ENCODE measurements around the gene TMEM214. TPM values are rescaled to one million over a fixed set of nuclear protein-coding genes. Genes with fewer than 3 reads are reported as not detected.

Gene TMEM214, protein sequence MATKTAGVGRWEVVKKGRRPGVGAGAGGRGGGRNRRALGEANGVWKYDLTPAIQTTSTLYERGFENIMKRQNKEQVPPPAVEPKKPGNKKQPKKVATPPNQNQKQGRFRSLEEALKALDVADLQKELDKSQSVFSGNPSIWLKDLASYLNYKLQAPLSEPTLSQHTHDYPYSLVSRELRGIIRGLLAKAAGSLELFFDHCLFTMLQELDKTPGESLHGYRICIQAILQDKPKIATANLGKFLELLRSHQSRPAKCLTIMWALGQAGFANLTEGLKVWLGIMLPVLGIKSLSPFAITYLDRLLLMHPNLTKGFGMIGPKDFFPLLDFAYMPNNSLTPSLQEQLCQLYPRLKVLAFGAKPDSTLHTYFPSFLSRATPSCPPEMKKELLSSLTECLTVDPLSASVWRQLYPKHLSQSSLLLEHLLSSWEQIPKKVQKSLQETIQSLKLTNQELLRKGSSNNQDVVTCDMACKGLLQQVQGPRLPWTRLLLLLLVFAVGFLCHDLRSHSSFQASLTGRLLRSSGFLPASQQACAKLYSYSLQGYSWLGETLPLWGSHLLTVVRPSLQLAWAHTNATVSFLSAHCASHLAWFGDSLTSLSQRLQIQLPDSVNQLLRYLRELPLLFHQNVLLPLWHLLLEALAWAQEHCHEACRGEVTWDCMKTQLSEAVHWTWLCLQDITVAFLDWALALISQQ
- 10 to 100 TPM; 56.9 to 71.4 (median 62.4) TPM for polyA plus RNA-seq (ENCODE audit: insufficient read length in 4 of 4)

DNA sequence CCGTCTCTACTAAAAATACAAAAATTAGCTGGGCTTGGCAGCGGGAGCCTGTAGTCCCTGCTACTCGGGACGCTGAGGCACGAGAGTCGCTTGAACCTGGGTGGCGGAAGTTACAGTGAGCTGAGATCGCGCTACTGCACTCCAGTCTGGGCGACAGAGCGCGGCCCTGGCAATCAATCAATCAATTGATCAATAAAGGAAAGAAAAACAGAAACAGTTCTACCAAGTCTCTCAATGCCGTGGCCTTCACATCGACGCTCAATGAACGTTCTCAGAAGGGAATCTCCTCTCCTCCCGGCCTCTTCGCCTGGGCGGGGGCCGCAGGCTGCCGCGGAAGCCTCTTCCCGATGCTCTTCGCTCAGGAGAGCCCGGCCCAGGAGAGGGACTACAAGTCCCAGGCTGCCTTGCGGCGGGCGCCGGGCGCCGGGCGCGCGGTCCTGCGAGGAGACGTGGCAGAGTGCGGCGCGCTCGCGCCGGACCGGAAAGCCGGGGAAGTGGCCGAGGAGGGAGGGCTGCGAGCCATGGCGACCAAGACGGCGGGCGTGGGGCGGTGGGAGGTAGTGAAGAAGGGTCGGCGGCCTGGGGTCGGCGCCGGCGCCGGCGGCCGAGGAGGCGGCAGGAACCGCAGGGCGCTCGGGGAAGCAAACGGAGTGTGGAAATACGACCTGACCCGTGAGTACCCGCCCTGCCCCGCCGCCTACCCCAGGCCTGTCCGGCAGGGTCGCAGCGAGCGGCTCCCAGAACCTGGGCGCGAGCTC is at the start of gene TMEM214:
Gene TMEM214 (plus strand): TSS at position 471 of the 758 bp plus-strand sequence. CDS start 51 bp downstream, at position 522.
- peak; percentile 71 to 74 (median 72) for DNase-seq (ENCODE audit: low read depth in 4 of 4, low spot score in 3 of 4)

- DNase-seq (ENCODE audit: low read depth in 4 of 4, low spot score in 3 of 4), result no peak
Observed at GRCh38 chr2:26983746-26984145, 49.0 kb upstream of the TMEM214 start.

GRCh38 chr2:26985807-26986206 is 47.0 kb upstream of the TMEM214 start:
- DNase-seq (ENCODE audit: low read depth in 4 of 4, low spot score in 3 of 4), result no peak

DNA sequence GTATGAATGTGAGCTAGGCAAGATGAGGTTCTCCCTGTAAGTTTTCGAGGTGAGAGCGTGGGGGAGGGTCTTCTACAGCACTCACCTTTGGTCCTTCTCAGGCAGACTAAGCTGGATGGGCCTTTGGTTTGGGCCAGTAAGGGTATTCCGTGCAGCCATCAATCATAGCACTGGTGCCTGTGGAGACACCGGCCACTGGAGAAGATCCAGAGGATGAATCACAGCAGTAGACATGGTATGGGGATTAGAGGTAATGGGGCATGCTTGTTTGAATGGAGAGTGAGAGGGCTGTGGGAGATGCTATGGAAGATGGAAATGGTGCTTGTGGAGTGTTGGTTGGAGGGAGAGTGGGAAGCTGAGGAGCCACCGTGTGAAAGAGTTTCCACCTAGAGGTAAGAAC is 46.2 kb upstream of the TMEM214 start:
- DNase-seq (ENCODE audit: low read depth in 4 of 4, low spot score in 3 of 4), result no peak

- no peak for DNase-seq (ENCODE audit: low read depth in 4 of 4, low spot score in 3 of 4)
Observed at GRCh38 chr2:26988058-26988860, 44.5 kb upstream of the TMEM214 start.

- no peak for DNase-seq (ENCODE audit: low read depth in 4 of 4, low spot score in 3 of 4)
Observed at GRCh38 chr2:26989156-26989555, 43.6 kb upstream of the TMEM214 start.

GRCh38 chr2:26991717-26992116 is 41.0 kb upstream of the TMEM214 start:
- no peak for DNase-seq (ENCODE audit: low read depth in 4 of 4, low spot score in 3 of 4)

DNA sequence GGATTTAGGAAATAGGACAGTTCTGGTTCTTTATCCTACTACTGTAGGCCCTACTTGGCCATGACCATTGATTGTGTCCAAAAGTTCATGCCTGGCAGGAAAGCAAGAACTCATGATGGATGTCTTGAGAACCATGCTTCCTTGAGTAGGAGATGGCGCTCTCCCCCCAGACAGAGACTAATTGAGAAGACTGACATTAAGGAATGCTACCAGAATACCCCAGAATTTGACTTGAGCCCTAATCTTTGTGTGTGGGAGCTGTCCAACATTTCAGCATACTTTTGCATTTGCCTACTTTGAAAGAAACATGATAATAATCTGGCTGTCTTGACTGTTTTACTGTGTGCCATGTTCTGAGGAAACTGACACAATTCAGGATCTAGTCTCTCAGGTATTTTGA is 39.0 kb upstream of the TMEM214 start:
- no peak for DNase-seq (ENCODE audit: low read depth in 4 of 4, low spot score in 3 of 4)

DNA sequence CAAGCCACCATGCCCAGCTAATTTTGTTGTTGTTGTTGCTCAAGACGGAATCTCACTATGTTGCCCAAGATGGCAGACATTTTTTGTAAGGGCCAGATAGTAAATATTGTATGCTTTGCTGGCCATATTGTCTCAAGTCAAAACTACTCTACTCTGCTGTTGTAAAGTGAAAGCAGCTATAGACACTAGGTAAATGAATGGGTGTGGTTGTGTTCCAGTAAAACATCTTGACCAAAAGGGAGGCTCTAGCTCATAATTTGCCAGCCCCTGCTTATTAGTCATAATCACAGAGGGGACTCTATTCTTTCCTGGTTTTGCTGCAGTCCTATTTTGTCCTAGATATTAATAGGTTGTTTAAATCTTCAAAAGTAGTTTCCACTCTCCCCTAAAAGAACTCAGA is 37.8 kb upstream of the TMEM214 start:
- no peak for DNase-seq (ENCODE audit: low read depth in 4 of 4, low spot score in 3 of 4)

DNA sequence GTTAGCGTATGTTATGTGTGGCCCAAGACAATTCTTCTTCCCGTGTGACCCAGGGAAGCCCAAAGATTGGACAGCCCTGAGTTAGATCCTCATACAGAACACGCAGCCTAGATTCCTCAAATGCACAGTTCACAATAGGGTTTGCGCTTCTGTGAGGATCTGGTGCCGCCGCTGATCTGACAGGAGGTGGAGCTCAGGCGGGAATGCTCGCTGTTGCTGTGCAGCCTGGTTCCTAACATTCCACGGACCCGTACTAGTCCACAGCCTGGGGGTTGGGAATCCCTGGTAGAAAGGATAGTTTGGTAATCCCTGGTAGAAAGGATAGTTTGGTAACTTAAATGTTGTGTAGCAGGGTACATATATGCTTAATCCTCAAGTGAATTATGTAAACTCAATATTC is 35.4 kb upstream of the TMEM214 start:
- DNase-seq (ENCODE audit: low read depth in 4 of 4, low spot score in 3 of 4), result no peak

- DNase-seq (ENCODE audit: low read depth in 4 of 4, low spot score in 3 of 4), result no peak
Observed at GRCh38 chr2:26998323-26998722, 34.4 kb upstream of the TMEM214 start.

- DNase-seq (ENCODE audit: low read depth in 4 of 4, low spot score in 3 of 4), result no peak
Observed at GRCh38 chr2:27000228-27000627, 32.5 kb upstream of the TMEM214 start.

DNA sequence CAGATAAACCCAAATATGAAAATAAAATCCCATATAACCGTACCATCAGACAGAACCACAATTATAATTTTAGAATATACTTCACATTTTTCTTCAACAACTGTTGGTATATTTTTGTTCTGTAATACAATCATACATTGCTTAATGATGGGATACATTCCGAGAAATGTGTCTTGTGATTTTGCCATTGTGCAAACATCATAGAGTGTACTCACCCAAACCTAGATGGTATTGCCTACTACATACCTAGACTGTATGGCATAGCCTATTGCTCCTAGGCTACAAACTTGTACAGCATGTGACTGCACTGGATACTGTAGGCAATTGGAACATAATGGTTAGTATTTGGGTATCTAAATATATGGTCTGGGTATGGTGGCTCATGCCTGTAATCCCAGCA is 31.8 kb upstream of the TMEM214 start:
- DNase-seq (ENCODE audit: low read depth in 4 of 4, low spot score in 3 of 4), result no peak

- DNase-seq (ENCODE audit: low read depth in 4 of 4, low spot score in 3 of 4), result no peak
Observed at GRCh38 chr2:27001950-27002349, 30.8 kb upstream of the TMEM214 start.

DNA sequence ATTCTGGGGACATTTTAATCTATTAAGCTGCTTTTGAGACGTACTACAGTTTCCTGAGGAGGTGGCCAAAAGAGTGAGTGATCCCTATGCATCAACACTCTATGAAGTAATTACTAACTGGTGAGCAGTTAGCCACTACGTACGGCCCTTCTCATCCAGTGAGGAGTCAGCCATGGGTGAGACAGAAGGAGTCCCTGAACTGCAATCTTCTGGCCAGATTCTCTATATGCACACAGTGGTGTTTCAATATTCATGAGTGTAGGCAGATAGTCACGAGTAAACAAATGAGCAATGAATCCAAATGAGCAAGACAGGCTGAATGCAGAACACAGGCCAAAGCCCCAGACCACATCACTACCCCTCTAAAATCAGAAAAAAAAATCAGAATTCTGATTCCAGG is 29.8 kb upstream of the TMEM214 start:
- no peak for DNase-seq (ENCODE audit: low read depth in 4 of 4, low spot score in 3 of 4)

GRCh38 chr2:27003857-27004256 is 28.9 kb upstream of the TMEM214 start:
- no peak for DNase-seq (ENCODE audit: low read depth in 4 of 4, low spot score in 3 of 4)

GRCh38 chr2:27006602-27007415 is 26.0 kb upstream of the TMEM214 start:
- DNase-seq (ENCODE audit: low read depth in 4 of 4, low spot score in 3 of 4), result no peak

GRCh38 chr2:27007416-27008374 is 25.1 kb upstream of the TMEM214 start:
- no peak for DNase-seq (ENCODE audit: low read depth in 4 of 4, low spot score in 3 of 4)

All from right renal pelvis (tissue), 4 donors.